ENCODE measurements around the gene NUDT15.
"Not testable (repeated sequence)": the region's sequence is repeated elsewhere in the genome, so short reads cannot be mapped to it uniquely, and the experiment has no call there.

Gene NUDT15

GRCh38 chr13:48043789-48044503, 6.4 kb downstream of the NUDT15 start:
- DNase-seq (ENCODE audit: low read depth) = no peak

- DNase-seq (ENCODE audit: low read depth) = no peak
Measured at GRCh38 chr13:48050550-48050949, 13.0 kb downstream of the NUDT15 start.

- DNase-seq (ENCODE audit: low read depth) = no peak
Measured at GRCh38 chr13:48054601-48055000, 17.1 kb downstream of the NUDT15 start.

DNA sequence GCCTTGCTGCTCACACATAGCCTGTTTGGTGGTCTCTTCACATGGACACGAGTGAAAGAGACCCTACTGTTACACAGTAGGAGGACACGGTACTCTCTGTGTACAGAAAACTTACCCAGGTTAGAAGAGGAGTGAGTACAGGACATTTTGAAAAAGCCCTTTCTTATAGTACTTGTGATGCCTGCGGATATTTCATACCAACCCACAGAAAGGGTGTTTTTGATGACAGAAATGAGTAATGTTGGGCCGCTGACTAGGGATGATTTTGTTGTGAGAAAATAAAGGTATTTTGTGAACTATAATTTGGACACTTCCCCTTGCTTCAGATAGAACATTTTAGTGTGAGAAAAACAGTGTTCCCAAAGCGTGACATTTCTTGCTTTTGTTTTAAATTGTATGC, 18.2 kb downstream of the NUDT15 start:
- DNase-seq (ENCODE audit: low read depth) = no peak

DNA sequence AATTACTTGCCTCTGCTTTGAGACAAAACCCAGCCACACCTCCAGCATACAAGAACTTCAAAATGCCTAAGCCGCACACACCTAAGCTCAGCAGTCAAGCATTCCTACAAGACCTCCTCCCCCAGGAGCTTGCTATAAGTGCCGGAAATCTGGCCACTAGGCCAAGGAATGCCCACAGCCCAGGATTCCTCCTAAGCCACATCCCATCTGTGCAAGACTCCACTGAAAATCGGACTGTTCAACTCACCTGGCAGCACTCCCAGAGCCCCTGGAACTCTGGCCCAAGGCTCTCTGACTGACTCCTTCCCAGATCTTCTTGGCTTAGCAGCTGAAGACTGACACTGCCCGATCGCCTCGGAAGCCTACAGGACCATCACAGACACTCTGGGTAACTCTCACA, 21.0 kb downstream of the NUDT15 start:
- not testable (repeated sequence) for DNase-seq (ENCODE audit: low read depth)

GRCh38 chr13:48059951-48060350, 22.4 kb downstream of the NUDT15 start:
- DNase-seq (ENCODE audit: low read depth) = not testable (repeated sequence)

GRCh38 chr13:48066310-48066989, 28.9 kb downstream of the NUDT15 start:
- no peak for DNase-seq (ENCODE audit: low read depth)

DNA sequence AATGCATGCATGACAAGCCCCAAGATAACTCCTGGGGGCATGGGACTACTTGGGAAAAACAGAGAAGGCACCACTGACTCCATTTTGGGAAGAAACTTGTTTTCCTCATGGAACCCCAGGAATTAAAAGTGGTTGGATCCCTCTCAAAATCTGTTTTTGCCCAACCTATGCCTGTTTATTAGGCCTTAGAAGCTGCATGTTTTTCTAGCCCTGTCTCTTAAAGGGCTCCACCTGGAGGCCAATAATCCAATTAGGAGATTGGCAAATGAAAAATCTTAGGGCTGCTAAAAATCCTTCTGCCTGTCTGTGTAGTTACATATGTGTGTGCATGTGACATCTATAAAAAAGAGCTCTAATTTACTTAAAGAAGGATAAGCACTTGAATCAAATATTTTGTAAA, 30.5 kb downstream of the NUDT15 start:
- no peak for DNase-seq (ENCODE audit: low read depth)

DNA sequence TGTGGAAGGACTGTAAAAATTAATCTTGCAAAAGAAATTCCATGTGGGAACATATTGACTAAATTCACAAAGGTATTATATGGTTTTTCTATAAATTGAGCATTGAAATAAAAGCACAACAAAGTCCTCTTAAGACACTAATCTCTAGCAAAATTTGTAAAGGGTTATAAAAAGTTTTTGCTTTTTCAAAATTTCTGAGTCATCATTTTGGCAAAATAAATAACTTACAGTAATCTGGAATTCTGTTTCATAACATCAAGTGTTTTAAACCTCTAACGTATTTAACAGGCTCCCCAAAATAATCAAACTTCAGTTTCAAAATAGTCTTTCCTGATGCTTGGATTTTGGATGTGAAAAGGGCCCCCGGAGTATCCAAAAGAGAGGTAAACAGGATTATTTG, 31.4 kb downstream of the NUDT15 start:
- DNase-seq (ENCODE audit: low read depth) = no peak

- no peak for DNase-seq (ENCODE audit: low read depth)
Measured at GRCh38 chr13:48069573-48069972, 32.0 kb downstream of the NUDT15 start.

DNA sequence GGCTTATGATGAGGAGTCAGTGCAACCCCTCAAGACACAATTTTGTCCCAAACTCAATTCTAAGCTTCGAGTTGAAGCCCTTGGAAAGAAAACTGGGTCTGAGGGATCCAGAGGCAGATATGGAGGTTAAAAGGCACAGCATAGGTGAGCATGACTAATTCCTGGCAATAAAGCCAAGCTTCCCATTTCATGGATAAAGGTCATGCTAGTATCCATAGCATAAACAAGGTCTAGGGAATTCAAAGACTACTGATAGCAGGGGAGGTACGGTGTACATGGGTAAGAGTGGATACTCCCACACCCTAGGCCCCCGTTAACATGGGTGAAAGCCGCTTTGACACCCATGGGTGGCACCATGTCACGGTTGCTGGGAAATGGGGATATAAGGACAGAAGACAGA, 33.4 kb downstream of the NUDT15 start:
- DNase-seq (ENCODE audit: low read depth) = no peak

- no peak for DNase-seq (ENCODE audit: low read depth)
Measured at GRCh38 chr13:48072304-48072703, 34.8 kb downstream of the NUDT15 start.

GRCh38 chr13:48072787-48073186, 35.3 kb downstream of the NUDT15 start:
- no peak for DNase-seq (ENCODE audit: low read depth)

GRCh38 chr13:48074006-48074405, 36.5 kb downstream of the NUDT15 start:
- no peak for DNase-seq (ENCODE audit: low read depth)

DNA sequence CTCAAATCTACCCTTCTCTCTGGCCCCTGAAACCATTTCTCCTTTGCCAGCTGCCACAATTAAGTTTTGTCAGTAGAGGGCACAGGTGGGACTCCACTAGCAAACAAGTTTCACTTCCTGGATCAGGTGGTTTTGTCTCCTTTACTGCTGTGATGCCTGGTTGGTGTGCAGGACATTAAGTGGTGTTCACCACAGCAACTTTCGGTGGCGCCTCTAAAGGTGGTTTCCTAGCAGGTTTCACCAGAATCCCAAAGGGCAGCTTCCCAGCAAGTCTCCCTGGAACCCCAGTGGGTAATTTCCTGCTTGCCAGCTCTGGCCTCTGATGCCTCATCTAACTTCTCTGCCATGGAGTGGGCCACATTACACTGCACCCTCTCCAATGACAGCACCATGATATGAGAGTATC, 40.7 kb downstream of the NUDT15 start:
- DNase-seq (ENCODE audit: low read depth) = no peak

DNA sequence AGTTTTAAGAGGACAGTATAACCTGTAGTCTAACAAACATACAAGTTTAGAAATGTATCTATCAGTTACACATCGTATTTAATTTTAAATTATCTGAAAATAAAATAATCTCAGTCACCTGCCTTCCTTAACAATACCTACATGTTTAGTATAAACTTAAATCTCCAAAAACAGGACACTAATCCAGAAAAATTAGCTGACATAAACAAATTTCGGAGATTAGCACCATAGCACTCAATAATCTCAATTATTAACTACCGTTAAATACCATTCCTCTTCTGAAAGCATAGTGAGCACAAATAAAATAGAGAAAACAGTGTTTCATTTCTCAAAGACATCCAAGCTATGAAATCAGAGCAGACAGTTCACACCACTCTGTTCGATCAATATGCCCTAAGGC, 44.2 kb downstream of the NUDT15 start:
- DNase-seq (ENCODE audit: low read depth) = no peak

GRCh38 chr13:48086272-48086671, 48.7 kb downstream of the NUDT15 start:
- no peak for DNase-seq (ENCODE audit: low read depth)

GRCh38 chr13:48093588-48093987, 56.1 kb downstream of the NUDT15 start:
- DNase-seq (ENCODE audit: low read depth) = no peak

GRCh38 chr13:48094404-48094780, 56.9 kb downstream of the NUDT15 start:
- DNase-seq (ENCODE audit: low read depth) = no peak

DNA sequence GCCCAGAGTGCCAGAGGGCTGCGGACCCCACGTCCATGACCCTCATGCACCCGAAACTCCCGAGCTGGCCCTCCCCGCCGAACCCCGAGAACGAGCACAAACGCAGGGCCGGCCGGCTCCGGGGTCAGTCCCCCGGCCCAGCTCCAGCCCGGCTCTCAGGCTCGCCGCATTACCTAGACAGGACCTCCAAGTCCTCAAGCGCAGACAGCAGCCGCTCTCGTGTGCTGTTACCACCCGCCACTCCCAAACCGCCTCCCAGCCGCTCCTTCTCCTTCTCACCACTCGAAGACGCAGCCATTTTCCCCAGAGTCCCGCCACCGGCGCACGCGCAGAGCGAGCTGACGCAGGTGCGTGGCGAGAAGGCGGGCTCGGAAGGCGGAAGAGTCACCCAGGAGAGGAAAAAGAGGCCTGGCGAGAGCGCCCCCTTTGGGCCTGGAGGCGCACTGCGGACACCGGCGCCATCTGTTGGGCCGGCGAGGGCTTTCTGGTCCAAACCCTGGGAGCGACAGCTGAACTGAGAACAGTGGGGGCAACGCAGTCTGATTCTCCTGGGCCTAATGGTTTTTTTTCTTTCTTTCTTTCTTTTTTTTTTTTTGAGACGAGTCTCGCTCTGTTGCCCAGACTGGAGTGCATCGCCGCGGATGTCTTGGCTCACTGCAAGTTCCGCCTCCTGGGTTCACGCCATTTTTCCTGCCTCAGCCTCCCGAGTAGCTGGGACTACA, 57.4 kb downstream of the NUDT15 start, which contains the start of gene MED4:
MED4 (minus strand) TSS at position 324 of the 722 bp plus-strand sequence; CDS start at position 298, 26 bp downstream.
- peak; percentile 97 for DNase-seq (ENCODE audit: low read depth)

GRCh38 chr13:48096670-48097069, 59.1 kb downstream of the NUDT15 start:
- no peak for DNase-seq (ENCODE audit: low read depth)
